Prostate gland (tissue), 2 donors: ENCODE results near the gene PROK2.

Experiments used
- CTCF ChIP-seq, 4 experiments: fragments of 200-600 bp in 2 of 4; fragments of 450-650 bp in 2 of 4; sonication (generic) in 2 of 4; IDR thresholded peaks; 1 replicate in 3 of 4; 2 replicates in 1 of 4; pipeline ENCODE4 v1.5.1; 2016 to 2019; ENCODE audit warnings: antibody characterized with exemption in 4 of 4, mild to moderate bottlenecking in 2 of 4, moderate library complexity in 2 of 4
- POLR2A ChIP-seq: fragments of 450-650 bp; IDR thresholded peaks from one replicate; pipeline ENCODE4 v1.6.1; 2016; ENCODE audit warnings: antibody characterized with exemption, mild to moderate bottlenecking

GRCh38 chr3:71813704-71814103 lies 28.8 kb upstream of the PROK2 start:
- TF ChIP-seq POLR2A (no peak), CTCF (IDR thresholded peaks at IDR 0.05) (no peak)
